ENCODE results near the gene U2AF2. TPM values are rescaled to one million over a fixed set of nuclear protein-coding genes. Genes with fewer than 3 reads are reported as not detected.
A peak's percentile ranks its signal among the peaks of the same experiment; 100 is the strongest.

The U2AF2 gene
- polyA plus RNA-seq, 1 of the 3 experiments (the other 2 are of a cell fraction): 321 TPM

DNA sequence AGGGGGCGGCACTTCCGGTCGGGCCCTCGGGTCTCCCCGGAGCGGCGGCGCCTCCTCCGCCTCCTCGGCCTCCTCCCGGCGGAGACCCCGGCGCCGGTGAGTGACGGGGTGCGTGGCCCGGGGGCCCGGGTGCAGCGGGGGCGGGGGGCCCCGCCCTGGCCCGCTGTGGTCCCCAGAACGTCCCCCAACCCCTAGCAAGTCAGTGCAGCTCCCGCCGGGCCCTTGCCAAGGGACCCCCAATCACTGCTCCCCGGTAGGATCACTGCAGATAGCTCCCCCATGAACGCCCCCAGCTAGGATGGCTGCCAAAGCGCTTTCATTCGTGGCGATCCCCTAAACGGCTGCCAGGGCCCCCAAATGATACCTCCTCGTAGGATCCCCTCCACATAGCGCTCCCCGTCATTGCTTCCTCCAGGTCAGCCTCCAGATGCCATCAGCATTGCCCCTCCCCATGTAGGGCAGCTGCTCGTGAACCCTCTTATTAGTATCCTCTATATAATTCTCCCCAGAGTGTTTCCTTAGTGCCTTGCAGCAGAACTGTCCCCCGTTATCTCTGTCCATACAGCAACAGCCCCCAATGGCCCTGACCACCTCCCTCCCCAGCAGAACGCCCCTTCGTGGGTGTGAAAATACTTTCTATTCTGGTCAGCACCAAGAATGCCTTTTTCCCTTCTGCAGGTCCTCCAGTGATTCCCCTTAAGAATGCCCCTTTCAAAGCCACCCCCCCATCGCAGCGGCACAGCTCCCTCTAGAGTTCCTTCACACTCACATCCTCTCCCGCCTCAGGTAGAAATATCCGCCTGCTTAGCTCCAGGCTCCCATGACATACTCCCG is 49.0 kb upstream of the U2AF2 start, which contains the start of gene ZNF865:
Gene ZNF865, plus strand, starts transcription at position 11 of the 834 bp plus-strand sequence. CDS start 7,972 bp downstream, outside the sequence.
- WGBS (ENCODE audit: low lambda C conversion rate): under 1% methylated on average over 20 of the region's 44 CpGs
- ChIA-PET CTCF (interaction anchor here (0.6 to 3.5 kb wide), 31 partner anchors 13 to 1665 kb away, joined by 3 to 31 read pairs (median 4); partner anchors contain the start of genes ZNF579, ZNF581, ZNF628 and ZNF784), POLR2A (interaction anchor here (0.5 to 2.0 kb wide), 7 partner anchors 13 to 119 kb away, joined by 3 to 10 read pairs (median 3); partner anchors contain the start of genes ZNF579 and ZNF784)
- H2AFZ ChIP-seq (ENCODE audit: low read depth): peak within 1 kb of the TSS; percentile 71
- peak within 1 kb of the TSS; percentile 93 for H3K9ac ChIP-seq
- H3F3A ChIP-seq (replicated peaks; ENCODE audit: insufficient read depth): peaks cover 22% of the 10 kb centered on the region
- peak within 1 kb of the TSS; percentile 96 for H3K4me2 ChIP-seq
- peaks cover 3 to 18% of the 10 kb centered on the region in 2 experiments; a peak in 3 of 4 replicates for H3K4me1 ChIP-seq (ENCODE audit: control insufficient read depth in 1 of 2, insufficient read depth in 2 of 2, low read depth in 1 of 2, low read length in 1 of 2)
- peaks cover 35% of the 10 kb centered on the region; the same call in 1 of the 2 replicates for H4K20me1 ChIP-seq (ENCODE audit: insufficient read depth)
- peak; percentile 82 for DNase-seq
- H3K4me3 ChIP-seq (ENCODE audit: low read depth in 2 of 2, low read length in 1 of 2): peak within 1 kb of the TSS; percentile 88 to 93
- H3K9me3 ChIP-seq: no peaks in the 10 kb centered on the region
- no peaks in the 10 kb centered on the region for H3K9me2 ChIP-seq
- TF ChIP-seq TAF1 (IDR thresholded peaks at IDR 0.05; ENCODE audit: borderline replicate concordance, low read depth, low read length) (peak; percentile 37; the same call in 1 of the 2 replicates), RAD21 (IDR thresholded peaks at IDR 0.05; ENCODE audit: low read length) (peak; percentile 76), MEF2A (IDR thresholded peaks at IDR 0.05; ENCODE audit: borderline replicate concordance, low read depth) (no peak), EP300 (IDR thresholded peaks at IDR 0.05; ENCODE audit: borderline replicate concordance in 1 of 2, low read depth in 1 of 2, low read length in 1 of 2) (no peak), CTCF (IDR thresholded peaks at IDR 0.05) (peak; percentile 81), SIN3A (IDR thresholded peaks at IDR 0.05; ENCODE audit: borderline replicate concordance, low read depth, low read length) (0 out of 2 replicates have a peak, but pooled peaks have one; percentile 26), MXI1 (IDR thresholded peaks at IDR 0.05; ENCODE audit: low read depth, low read length) (peak; percentile 49; the same call in 1 of the 2 replicates), RFX5 (IDR thresholded peaks at IDR 0.05; ENCODE audit: low read length) (peak; percentile 91), RCOR1 (IDR thresholded peaks at IDR 0.05; ENCODE audit: low read length) (no peak), CHD2 (IDR thresholded peaks at IDR 0.05; ENCODE audit: low read length, partially characterized antibody) (no peak), SMC3 (IDR thresholded peaks at IDR 0.05; ENCODE audit: low read depth, low read length) (peak; percentile 54)
- TF ChIP-seq, protein P1, sequence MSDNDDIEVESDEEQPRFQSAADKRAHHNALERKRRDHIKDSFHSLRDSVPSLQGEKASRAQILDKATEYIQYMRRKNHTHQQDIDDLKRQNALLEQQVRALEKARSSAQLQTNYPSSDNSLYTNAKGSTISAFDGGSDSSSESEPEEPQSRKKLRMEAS (IDR thresholded peaks at IDR 0.05; ENCODE audit: low read depth): peak; percentile 57; the same call in 1 of the 2 replicates
- TF ChIP-seq, protein P2, sequence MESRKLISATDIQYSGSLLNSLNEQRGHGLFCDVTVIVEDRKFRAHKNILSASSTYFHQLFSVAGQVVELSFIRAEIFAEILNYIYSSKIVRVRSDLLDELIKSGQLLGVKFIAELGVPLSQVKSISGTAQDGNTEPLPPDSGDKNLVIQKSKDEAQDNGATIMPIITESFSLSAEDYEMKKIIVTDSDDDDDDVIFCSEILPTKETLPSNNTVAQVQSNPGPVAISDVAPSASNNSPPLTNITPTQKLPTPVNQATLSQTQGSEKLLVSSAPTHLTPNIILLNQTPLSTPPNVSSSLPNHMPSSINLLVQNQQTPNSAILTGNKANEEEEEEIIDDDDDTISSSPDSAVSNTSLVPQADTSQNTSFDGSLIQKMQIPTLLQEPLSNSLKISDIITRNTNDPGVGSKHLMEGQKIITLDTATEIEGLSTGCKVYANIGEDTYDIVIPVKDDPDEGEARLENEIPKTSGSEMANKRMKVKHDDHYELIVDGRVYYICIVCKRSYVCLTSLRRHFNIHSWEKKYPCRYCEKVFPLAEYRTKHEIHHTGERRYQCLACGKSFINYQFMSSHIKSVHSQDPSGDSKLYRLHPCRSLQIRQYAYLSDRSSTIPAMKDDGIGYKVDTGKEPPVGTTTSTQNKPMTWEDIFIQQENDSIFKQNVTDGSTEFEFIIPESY (IDR thresholded peaks at IDR 0.05; ENCODE audit: borderline replicate concordance, low read depth): 0 out of 2 replicates have a peak, but pooled peaks have one; percentile 0
- peak within 1 kb of the TSS; percentile 95 to 97 for H3K27ac ChIP-seq (ENCODE audit: low read depth in 2 of 2, low read length in 1 of 2)
- H3K36me3 ChIP-seq (replicated peaks in 1 of 2; ENCODE audit: control insufficient read depth in 1 of 2, insufficient read depth in 2 of 2, low read length in 1 of 2): peaks cover 9 to 24% of the 10 kb centered on the region in 2 experiments
- no peaks in the 10 kb centered on the region for H3K27me3 ChIP-seq (ENCODE audit: insufficient read depth)
- peaks cover 61% of the 10 kb centered on the region for H3K79me2 ChIP-seq (ENCODE audit: insufficient read depth)
